ENCODE measurements around the gene POLR2L.

DNA sequence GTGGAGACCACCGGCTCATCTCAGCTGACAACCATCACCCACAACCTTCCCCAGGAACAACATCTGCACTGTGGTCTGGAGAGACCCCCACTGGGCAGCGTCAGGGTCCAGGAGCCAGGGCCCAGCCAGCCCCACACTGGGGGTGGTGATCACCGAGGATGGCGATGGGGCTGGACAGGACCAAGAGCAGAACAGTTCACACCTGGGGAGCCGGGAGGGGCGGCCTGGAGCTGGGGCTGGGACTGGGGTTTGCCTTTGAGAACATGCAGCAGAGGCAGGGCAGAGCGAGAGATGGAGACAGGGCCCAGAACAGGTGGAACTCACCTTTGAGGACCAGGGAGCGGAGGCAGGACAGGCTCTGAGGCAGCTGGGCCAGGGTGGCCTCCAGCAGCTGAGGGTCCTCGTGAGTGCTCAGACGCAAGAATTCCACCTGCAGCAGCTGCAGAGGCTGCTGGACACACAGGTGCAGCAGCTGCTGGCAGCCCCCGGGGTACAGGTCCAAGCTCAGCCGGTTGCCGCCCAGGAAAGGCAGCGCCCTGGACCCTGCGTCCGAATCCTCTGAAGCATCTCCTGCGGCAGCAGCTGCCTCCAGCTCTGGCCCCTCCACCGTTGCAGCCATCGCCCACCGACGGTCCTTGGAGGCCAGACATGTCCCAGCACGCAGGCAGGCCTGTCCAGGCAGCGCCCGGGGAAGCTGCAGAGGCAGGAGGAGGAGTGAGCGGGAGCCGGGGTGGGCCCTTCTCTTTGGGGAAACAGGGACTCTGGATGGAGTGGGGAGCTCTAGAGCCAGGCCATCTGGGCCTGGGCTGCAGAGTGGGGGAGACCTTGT lies 38.3 kb downstream of the POLR2L start:
- TF ChIP-seq, protein P1, sequence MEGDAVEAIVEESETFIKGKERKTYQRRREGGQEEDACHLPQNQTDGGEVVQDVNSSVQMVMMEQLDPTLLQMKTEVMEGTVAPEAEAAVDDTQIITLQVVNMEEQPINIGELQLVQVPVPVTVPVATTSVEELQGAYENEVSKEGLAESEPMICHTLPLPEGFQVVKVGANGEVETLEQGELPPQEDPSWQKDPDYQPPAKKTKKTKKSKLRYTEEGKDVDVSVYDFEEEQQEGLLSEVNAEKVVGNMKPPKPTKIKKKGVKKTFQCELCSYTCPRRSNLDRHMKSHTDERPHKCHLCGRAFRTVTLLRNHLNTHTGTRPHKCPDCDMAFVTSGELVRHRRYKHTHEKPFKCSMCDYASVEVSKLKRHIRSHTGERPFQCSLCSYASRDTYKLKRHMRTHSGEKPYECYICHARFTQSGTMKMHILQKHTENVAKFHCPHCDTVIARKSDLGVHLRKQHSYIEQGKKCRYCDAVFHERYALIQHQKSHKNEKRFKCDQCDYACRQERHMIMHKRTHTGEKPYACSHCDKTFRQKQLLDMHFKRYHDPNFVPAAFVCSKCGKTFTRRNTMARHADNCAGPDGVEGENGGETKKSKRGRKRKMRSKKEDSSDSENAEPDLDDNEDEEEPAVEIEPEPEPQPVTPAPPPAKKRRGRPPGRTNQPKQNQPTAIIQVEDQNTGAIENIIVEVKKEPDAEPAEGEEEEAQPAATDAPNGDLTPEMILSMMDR (IDR thresholded peaks at IDR 0.05 in 4 of 5, conservative IDR thresholded peaks at IDR 0.05 in 1 of 5): no peak
- TF ChIP-seq POLR2A (IDR thresholded peaks at IDR 0.05): no peak
